Activated CD8-positive, alpha-beta memory T cell treated with anti-CD3 and anti-CD28 coated beads, Interleukin-2, amount 50 U/mL, for 24 hours (primary cell): Measurements from ENCODE around the gene TPRG1.

Experiments
- DNase-seq: peaks from one replicate; pipeline ENCODE4 v3.0.0-alpha.2; 2020; ENCODE audit errors: extremely low read depth

Gene TPRG1

GRCh38 chr3:189229196-189229828 lies 57.5 kb downstream of the TPRG1 start:
- DNase-seq = no peak

GRCh38 chr3:189232790-189233189 lies 61.0 kb downstream of the TPRG1 start:
- DNase-seq = no peak

- DNase-seq = peak; percentile 2
Observed at GRCh38 chr3:189233225-189233858, 61.6 kb downstream of the TPRG1 start.

GRCh38 chr3:189235214-189235613 lies 63.4 kb downstream of the TPRG1 start:
- no peak for DNase-seq

GRCh38 chr3:189236352-189236751 lies 64.6 kb downstream of the TPRG1 start:
- DNase-seq = no peak

GRCh38 chr3:189237526-189237925 lies 65.8 kb downstream of the TPRG1 start:
- no peak for DNase-seq

GRCh38 chr3:189238071-189238470 lies 66.3 kb downstream of the TPRG1 start:
- no peak for DNase-seq

GRCh38 chr3:189239616-189240015 lies 67.8 kb downstream of the TPRG1 start:
- DNase-seq = no peak

- no peak for DNase-seq
Observed at GRCh38 chr3:189249987-189250386, 78.2 kb downstream of the TPRG1 start.

GRCh38 chr3:189258261-189258660 lies 86.5 kb downstream of the TPRG1 start:
- no peak for DNase-seq

- DNase-seq = no peak
Observed at GRCh38 chr3:189260556-189261493, 89.1 kb downstream of the TPRG1 start.

GRCh38 chr3:189262746-189263145 lies 91.0 kb downstream of the TPRG1 start:
- no peak for DNase-seq

- DNase-seq = no peak
Observed at GRCh38 chr3:189267981-189268613, 96.3 kb downstream of the TPRG1 start.

GRCh38 chr3:189269365-189269764 lies 97.6 kb downstream of the TPRG1 start:
- DNase-seq = no peak

- peak; percentile 1 for DNase-seq
Observed at GRCh38 chr3:189270248-189270832, 98.6 kb downstream of the TPRG1 start.

GRCh38 chr3:189272500-189273119 lies 100.8 kb downstream of the TPRG1 start:
- DNase-seq = no peak

- DNase-seq = no peak
Observed at GRCh38 chr3:189273736-189274135, 102.0 kb downstream of the TPRG1 start.

GRCh38 chr3:189275182-189275581 lies 103.4 kb downstream of the TPRG1 start:
- DNase-seq = no peak

GRCh38 chr3:189275852-189276251 lies 104.1 kb downstream of the TPRG1 start:
- no peak for DNase-seq

GRCh38 chr3:189276444-189277219 lies 104.9 kb downstream of the TPRG1 start:
- DNase-seq = no peak

GRCh38 chr3:189277711-189278110 lies 105.9 kb downstream of the TPRG1 start:
- DNase-seq = no peak
